Heart left ventricle (tissue), 16 donors: ENCODE results near the gene CAPS. TPM values are rescaled to one million over a fixed set of nuclear protein-coding genes. Genes with fewer than 3 reads are reported as not detected.

Experiments used
- ATAC-seq, 4 donors: fragments of 200-7000 bp; cut with Tn5 transposase; one replicate each; pipeline ENCODE4 v1.9.1; 2020 to 2022; ENCODE audit warnings: moderate library complexity in 4 of 4, mild to moderate bottlenecking in 3 of 4, moderate number of reproducible peaks in 1 of 4
- DNase-seq, 5 donors: peaks; one replicate each; pipeline ENCODE4 v3.0.0-alpha.2; 2020
- H3K27ac ChIP-seq, 12 donors: fragments of 200-600 bp; sonication (generic) in 4 of 12; one replicate each; pipeline versions ENCODE4 v1.5.0 to v1.8.0; 2016 to 2022; ENCODE audit warnings: mild to moderate bottlenecking in 2 of 12
- H3K27me3 ChIP-seq, 9 donors: fragments of 200-600 bp; sonication (generic) in 2 of 9; one replicate each; pipeline versions ENCODE4 v1.5.1 to v1.8.0; 2016 to 2022; ENCODE audit warnings: mild to moderate bottlenecking in 3 of 9
- H3K36me3 ChIP-seq, 9 donors: fragments of 200-600 bp; sonication (generic) in 2 of 9; one replicate each; pipeline versions ENCODE4 v1.5.0 to v1.8.0; 2018 to 2022; ENCODE audit warnings: mild to moderate bottlenecking in 2 of 9
- H3K4me1 ChIP-seq, 12 donors: fragments of 200-600 bp; sonication (generic) in 4 of 12; one replicate each; pipeline versions ENCODE4 v1.5.0 to v1.8.0; 2016 to 2022; ENCODE audit warnings: mild to moderate bottlenecking in 3 of 12
- H3K4me3 ChIP-seq, 12 donors: fragments of 200-600 bp; sonication (generic) in 4 of 12; one replicate each; pipeline versions ENCODE4 v1.5.0 to v1.8.0; 2017 to 2022; ENCODE audit warnings: mild to moderate bottlenecking in 9 of 12, moderate library complexity in 4 of 12
- H3K9me3 ChIP-seq, 12 donors: fragments of 200-600 bp; sonication (generic) in 4 of 12; one replicate each; pipeline versions ENCODE4 v1.5.0 to v1.8.0; 2016 to 2022; ENCODE audit warnings: mild to moderate bottlenecking in 1 of 12
- POLR2A ChIP-seq, 2 donors: fragments of 450-650 bp; IDR thresholded peaks; one replicate each; pipeline ENCODE4 v1.6.1; 2017; ENCODE audit warnings: antibody characterized with exemption in 2 of 2, mild to moderate bottlenecking in 2 of 2, moderate library complexity in 2 of 2
- whole genome bisulfite sequencing, 4 donors: extraction: QIAGEN DNeasy Blood & Tissue Kit in 2 of 4; methylation state at CpG; one replicate each; pipeline versions ENCODE4 v1.1.5 to v1.1.7; 2013 to 2018; 5-methylcytosine and 5-hydroxymethylcytosine counted together
- intact Hi-C, 10 donors: fragments of 100-400 bp; cut with DNase I; formaldehyde crosslinking; loops; one replicate each; pipeline versions ENCODE4 v1.11.1 to v1.14.2; 2022
- polyA plus RNA-seq, 2 donors: library from polyadenylated mRNA; stranded (reverse); fragments of 200-250 nt; gene quantifications; one replicate each; pipeline ENCODE4 v1.2.3, GENCODE V29; 2013
- total RNA-seq, 9 donors: library from RNA; depleted of rRNA in 2 of 9; stranded (reverse); fragments of >200 nt in 2 of 9; fragmentation: NEBNext Ultra II Directional in 3 of 9; extraction: Animal tissue kit (Norgen Biotek cat#: 25700) in 3 of 9; gene quantifications; one replicate each; pipeline versions ENCODE4 v1.1.0 to v1.2.4, GENCODE V29; 2016 to 2023
- TF ChIP-seq, protein P1 (sequence below), 12 donors: fragments of 200-600 bp; sonication (generic) in 4 of 12; IDR thresholded peaks; one replicate each; pipeline versions ENCODE4 v1.5.0 to v1.8.0; 2018 to 2022; ENCODE audit warnings: antibody characterized with exemption in 12 of 12, mild to moderate bottlenecking in 5 of 12
- donor health status: ischemic (EF 13 %, LVEDD 7.1; RV severe dilation, severe dysfunction).
- donor health status: healthy with polysubstance abuse.
- donor health status: DM: no; HTN: yes; CAD: no.
- donor health status: DM: no; HTN: no; CAD: no.
- donor health status: ischemic (EF 25% LVEDD 6.9; RV normal size, moderate dysfunction).
- donor health status: ischemic (EF 25% LVEDD 5.7; RV mildly dilated, moderate dysfunction).
- donor health status: healthy.
- donor health status: DM: yes; HTN: yes; CAD: no.
- donor health status: ischemic (EF 35%, LVEDD 5.7; RV mildly dilated, moderate dysfunction).
- donor health status: nonischemic (EF 11% LVEDD 7.7; RV severe dilation, severe dysfunction).
- donor health status: DM: yes; HTN: yes; CAD: no.
- donor health status: PGD.
- donor health status: ischemic (EF 29% LVEDD 5.4; RV normal size, mild dysfunction).
- donor health status: nonischemic (EF 23%, LVEDD 6.1; RV moderate dilation, normal function).

CAPS gene
- total and polyA plus RNA-seq, 11 donors, result 1.2 to 6.2 (median 3.3) TPM

DNA sequence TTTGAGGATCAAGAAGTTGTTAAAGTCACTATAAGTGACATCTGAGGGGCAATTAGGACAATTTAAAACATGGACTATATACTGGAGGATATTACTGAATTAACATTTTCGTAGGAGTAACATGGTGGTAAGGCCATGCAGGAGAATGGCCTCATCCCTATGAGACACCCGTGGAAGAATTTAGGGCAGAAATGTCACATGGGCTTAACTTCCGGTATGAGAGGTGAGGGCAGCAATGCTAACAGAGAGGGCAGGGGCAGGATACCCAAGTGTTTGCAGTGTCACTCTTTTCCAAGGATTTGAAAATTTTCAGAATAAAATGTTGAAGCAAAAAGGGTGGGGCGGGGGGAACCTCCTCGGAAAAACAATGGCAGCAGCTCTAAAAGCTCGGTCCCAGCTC is 40.2 kb downstream of the CAPS start:
- TF ChIP-seq POLR2A (IDR thresholded peaks at IDR 0.05), result no peak
- TF ChIP-seq, protein P1, sequence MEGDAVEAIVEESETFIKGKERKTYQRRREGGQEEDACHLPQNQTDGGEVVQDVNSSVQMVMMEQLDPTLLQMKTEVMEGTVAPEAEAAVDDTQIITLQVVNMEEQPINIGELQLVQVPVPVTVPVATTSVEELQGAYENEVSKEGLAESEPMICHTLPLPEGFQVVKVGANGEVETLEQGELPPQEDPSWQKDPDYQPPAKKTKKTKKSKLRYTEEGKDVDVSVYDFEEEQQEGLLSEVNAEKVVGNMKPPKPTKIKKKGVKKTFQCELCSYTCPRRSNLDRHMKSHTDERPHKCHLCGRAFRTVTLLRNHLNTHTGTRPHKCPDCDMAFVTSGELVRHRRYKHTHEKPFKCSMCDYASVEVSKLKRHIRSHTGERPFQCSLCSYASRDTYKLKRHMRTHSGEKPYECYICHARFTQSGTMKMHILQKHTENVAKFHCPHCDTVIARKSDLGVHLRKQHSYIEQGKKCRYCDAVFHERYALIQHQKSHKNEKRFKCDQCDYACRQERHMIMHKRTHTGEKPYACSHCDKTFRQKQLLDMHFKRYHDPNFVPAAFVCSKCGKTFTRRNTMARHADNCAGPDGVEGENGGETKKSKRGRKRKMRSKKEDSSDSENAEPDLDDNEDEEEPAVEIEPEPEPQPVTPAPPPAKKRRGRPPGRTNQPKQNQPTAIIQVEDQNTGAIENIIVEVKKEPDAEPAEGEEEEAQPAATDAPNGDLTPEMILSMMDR (IDR thresholded peaks at IDR 0.05), result no peak
- WGBS, 4 donors, result 36 to 44% (median 39%) methylated on average over 6 of the region's 6 CpGs

DNA sequence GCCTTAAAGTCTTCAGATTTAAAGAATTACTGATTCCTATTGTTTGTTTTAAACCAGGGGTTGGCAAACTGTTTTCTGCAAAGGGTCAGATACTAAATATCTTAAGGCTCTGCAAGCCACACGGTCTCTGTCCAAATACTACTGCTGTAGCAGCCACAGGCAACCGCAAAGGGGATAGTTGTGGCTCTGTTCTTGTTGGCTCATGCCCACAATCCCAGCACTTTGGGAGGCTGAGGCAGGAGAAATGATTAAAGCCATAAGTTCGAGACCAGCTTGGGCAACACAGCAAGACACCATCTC is 41.5 kb downstream of the CAPS start:
- no peak overlapping the region for H3K4me3 ChIP-seq
- H3K27ac ChIP-seq, result peak overlapping the region in 11 of 12 donors; percentile 62 to 85 (median 69)
- H3K27me3 ChIP-seq, result no peaks in the 10 kb centered on the region
- intact Hi-C loops, result no loop called here
- peak in 2 of 5 donors; percentile 3 to 12 for DNase-seq
- H3K4me1 ChIP-seq, result peaks cover 24 to 100% (median 84%) of the 10 kb centered on the region in 12 donors
- ATAC-seq, result no peak
- no peaks in the 10 kb centered on the region for H3K9me3 ChIP-seq
- TF ChIP-seq, protein P1 (IDR thresholded peaks at IDR 0.05), result no peak
- TF ChIP-seq POLR2A (IDR thresholded peaks at IDR 0.05), result no peak
- WGBS, 4 donors, result 57 to 66% (median 61%) methylated on average over 3 of the region's 3 CpGs
- peaks cover 0 to 12% (median 0%) of the 10 kb centered on the region in 9 donors for H3K36me3 ChIP-seq

More for the DNA sequence above, 40.2 kb downstream of the CAPS start:
- H3K4me3 ChIP-seq, result peak overlapping the region in 1 of 12 donors; percentile 30
- intact Hi-C loops, result loop anchor here in 1 of 10 donors (1.0 kb wide), 1 partner anchor 50 kb away; the partner anchor contains the start of gene VMAC
- no peaks in the 10 kb centered on the region for H3K9me3 ChIP-seq
- DNase-seq, result no peak
- peaks cover 0 to 20% (median 0%) of the 10 kb centered on the region in 9 donors for H3K36me3 ChIP-seq
- H3K27me3 ChIP-seq, result no peaks in the 10 kb centered on the region
- peak overlapping the region in 11 of 12 donors; percentile 62 to 85 (median 69) for H3K27ac ChIP-seq
- no peak for ATAC-seq
- H3K4me1 ChIP-seq, result peaks cover 21 to 100% (median 84%) of the 10 kb centered on the region in 12 donors

DNA sequence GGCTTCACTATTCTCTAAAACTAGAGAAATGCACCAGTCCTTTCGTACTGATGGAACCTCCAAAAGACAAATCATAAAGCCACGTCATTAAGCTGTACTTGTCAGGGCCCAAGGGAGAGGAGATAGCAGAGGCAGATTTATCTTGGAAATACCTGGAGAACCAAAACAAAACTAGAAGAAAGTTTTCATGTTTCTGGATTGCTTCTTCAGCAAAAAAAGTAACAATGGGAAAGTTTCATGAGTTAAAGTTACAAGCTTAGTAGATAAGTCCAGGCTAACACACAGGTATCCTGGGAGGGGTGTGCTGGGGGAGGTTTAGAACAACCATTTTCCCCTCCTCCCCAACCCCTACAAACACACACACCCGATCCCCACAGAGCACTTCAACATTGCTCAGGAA is 42.3 kb downstream of the CAPS start:
- WGBS, 4 donors, result 44 to 63% (median 53%) methylated on average over 3 of the region's 3 CpGs
- TF ChIP-seq, protein P1 (IDR thresholded peaks at IDR 0.05), result no peak
- TF ChIP-seq POLR2A (IDR thresholded peaks at IDR 0.05), result no peak
- H3K27me3 ChIP-seq, result no peaks in the 10 kb centered on the region
- intact Hi-C loops, result no loop called here
- peaks cover 0 to 9% (median 0%) of the 10 kb centered on the region in 9 donors for H3K36me3 ChIP-seq
- peaks cover 22 to 100% (median 84%) of the 10 kb centered on the region in 12 donors for H3K4me1 ChIP-seq
- H3K27ac ChIP-seq, result peak overlapping the region in 7 of 12 donors; percentile 32 to 85 (median 66)
- DNase-seq (no peak), ATAC-seq (no peak)
- H3K9me3 ChIP-seq, result no peaks in the 10 kb centered on the region
- no peak overlapping the region for H3K4me3 ChIP-seq

DNA sequence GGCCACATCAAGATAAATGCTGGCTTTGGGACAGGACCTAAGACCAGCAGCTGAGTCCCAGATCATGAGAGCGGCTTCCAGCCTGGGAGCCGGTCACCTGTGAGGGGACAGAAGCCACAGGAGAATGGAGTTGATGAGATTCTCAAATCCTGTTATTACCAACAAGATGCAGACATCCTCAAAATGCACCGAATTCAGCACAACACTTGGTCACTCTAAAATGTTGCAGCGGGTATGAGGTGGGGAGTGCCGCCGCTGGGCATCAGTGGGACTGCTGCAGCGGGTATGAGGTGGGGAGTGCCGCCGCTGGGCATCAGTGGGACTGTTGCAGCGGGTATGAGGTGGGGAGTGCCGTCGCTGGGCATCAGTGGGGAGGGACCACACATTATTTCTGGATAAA is 42.7 kb downstream of the CAPS start:
- H3K27ac ChIP-seq, result peak overlapping the region in 6 of 12 donors; percentile 32 to 85 (median 70)
- WGBS, 4 donors, result 80 to 85% (median 81%) methylated on average over 11 to 12 of the region's 12 CpGs
- H3K9me3 ChIP-seq, result no peaks in the 10 kb centered on the region
- no peaks in the 10 kb centered on the region for H3K27me3 ChIP-seq
- H3K4me1 ChIP-seq, result peaks cover 22 to 100% (median 84%) of the 10 kb centered on the region in 12 donors
- H3K4me3 ChIP-seq, result no peak overlapping the region
- intact Hi-C loops, result no loop called here
- peaks cover 0 to 9% (median 0%) of the 10 kb centered on the region in 9 donors for H3K36me3 ChIP-seq
- peak in 2 of 5 donors; percentile 23 to 28 for DNase-seq
- TF ChIP-seq, protein P1 (IDR thresholded peaks at IDR 0.05), result no peak
- TF ChIP-seq POLR2A (IDR thresholded peaks at IDR 0.05), result no peak
- ATAC-seq, result no peak
